Measurements from ENCODE around the gene TTC39C. TPM values are rescaled to one million over a fixed set of nuclear protein-coding genes. Genes with fewer than 3 reads are reported as not detected.

The TTC39C gene
- total RNA-seq, 1 donor: 17.2 TPM

GRCh38 chr18:24075767-24076597, 61.4 kb downstream of the TTC39C start:
- peak in 1 of 3 donors; percentile 9 for DNase-seq (ENCODE audit: low read depth in 2 of 3, low spot score in 2 of 3)

- no peak for DNase-seq (ENCODE audit: low read depth in 2 of 3, low spot score in 2 of 3)
These were observed 62.4 kb downstream of the TTC39C start for GRCh38 chr18:24076950-24077349.

GRCh38 chr18:24078391-24078790, 63.8 kb downstream of the TTC39C start:
- DNase-seq (ENCODE audit: low read depth in 2 of 3, low spot score in 2 of 3): no peak

- DNase-seq (ENCODE audit: low read depth in 2 of 3, low spot score in 2 of 3): no peak
These were observed 66.3 kb downstream of the TTC39C start for GRCh38 chr18:24080861-24081260.

GRCh38 chr18:24083550-24083949, 69.0 kb downstream of the TTC39C start:
- DNase-seq (ENCODE audit: low read depth in 2 of 3, low spot score in 2 of 3): no peak

GRCh38 chr18:24086082-24086481, 71.5 kb downstream of the TTC39C start:
- no peak for DNase-seq (ENCODE audit: low read depth in 2 of 3, low spot score in 2 of 3)

GRCh38 chr18:24089076-24089475, 74.5 kb downstream of the TTC39C start:
- no peak for DNase-seq (ENCODE audit: low read depth in 2 of 3, low spot score in 2 of 3)

GRCh38 chr18:24089515-24090337, 75.2 kb downstream of the TTC39C start:
- no peak for DNase-seq (ENCODE audit: low read depth in 2 of 3, low spot score in 2 of 3)

GRCh38 chr18:24090876-24091275, 76.3 kb downstream of the TTC39C start:
- no peak for DNase-seq (ENCODE audit: low read depth in 2 of 3, low spot score in 2 of 3)

GRCh38 chr18:24094561-24094960, 80.0 kb downstream of the TTC39C start:
- DNase-seq (ENCODE audit: low read depth in 2 of 3, low spot score in 2 of 3): no peak

- no peak for DNase-seq (ENCODE audit: low read depth in 2 of 3, low spot score in 2 of 3)
These were observed 81.4 kb downstream of the TTC39C start for GRCh38 chr18:24095976-24096375.

GRCh38 chr18:24103320-24104021, 88.9 kb downstream of the TTC39C start:
- DNase-seq (ENCODE audit: low read depth in 2 of 3, low spot score in 2 of 3): no peak

GRCh38 chr18:24104486-24104885, 89.9 kb downstream of the TTC39C start:
- no peak for DNase-seq (ENCODE audit: low read depth in 2 of 3, low spot score in 2 of 3)

GRCh38 chr18:24108641-24109040, 94.1 kb downstream of the TTC39C start:
- no peak for DNase-seq (ENCODE audit: low read depth in 2 of 3, low spot score in 2 of 3)

- DNase-seq (ENCODE audit: low read depth in 2 of 3, low spot score in 2 of 3): no peak
These were observed 97.4 kb downstream of the TTC39C start for GRCh38 chr18:24111936-24112335.

- DNase-seq (ENCODE audit: low read depth in 2 of 3, low spot score in 2 of 3): no peak
These were observed 97.9 kb downstream of the TTC39C start for GRCh38 chr18:24112464-24112863.

GRCh38 chr18:24112874-24113615, 98.5 kb downstream of the TTC39C start:
- no peak for DNase-seq (ENCODE audit: low read depth in 2 of 3, low spot score in 2 of 3)

- no peak for DNase-seq (ENCODE audit: low read depth in 2 of 3, low spot score in 2 of 3)
These were observed 100.5 kb downstream of the TTC39C start for GRCh38 chr18:24114924-24115549.

- DNase-seq (ENCODE audit: low read depth in 2 of 3, low spot score in 2 of 3): peak in 2 of 3 donors; percentile 3 to 45
These were observed 101.1 kb downstream of the TTC39C start for GRCh38 chr18:24115628-24116027.

All from hematopoietic multipotent progenitor cell (in vitro differentiated cells).